HepG2 (cell line): ENCODE measurements around the gene EAF1. TPM values are rescaled to one million over a fixed set of nuclear protein-coding genes. Genes with fewer than 3 reads are reported as not detected.

ENCODE experiments used
- ATAC-seq: fragments of 200-7000 bp; cut with Tn5 transposase; 3 replicates; pipeline ENCODE4 v1.9.1; 2020; ENCODE audit warnings: mild to moderate bottlenecking, moderate library complexity
- BruUV-seq: library from RNA; stranded (reverse); fragments of 400-500 nt; replicated peaks from 2 replicates; lab custom pipeline; 2021; lab: Mats Ljungman, UMichigan
- CTCF ChIA-PET: fragments of 300-600 bp; formaldehyde crosslinking; extraction: SDS; loops from one replicate; lab custom pipeline; 2021; ENCODE audit warnings: low total read pairs, inconsistent platforms, low intra/inter-chr PET ratio; lab: Yijun Ruan, JAX
- POLR2A ChIA-PET: fragments of 350-600 bp; sonication (Branson Sonifier 250); formaldehyde crosslinking; loops from one replicate; lab custom pipeline; 2020; ENCODE audit warnings: antibody characterized with exemption, inconsistent platforms; lab: Yijun Ruan, JAX
- DNase-seq: peaks from one replicate; pipeline ENCODE4 v3.0.0-alpha.2; 2015; ENCODE audit warnings: low spot score
- FAIRE-seq: peaks from 3 replicates; lab custom pipeline; 2011; peaks lifted over from hg19 to GRCh38; lab: Jason Lieb, UNC
- H2AFZ ChIP-seq: one replicate; pipeline ENCODE4 v1.6.1; 2011; ENCODE audit warnings: low read length, inconsistent platforms
- H3K27ac ChIP-seq: fragments of 300-600 bp; 3 replicates; pipeline ENCODE4 v1.8.0; 2011; ENCODE audit warnings: mixed run types, mild to moderate bottlenecking, mixed read lengths, low read length, inconsistent platforms; ENCODE audit not compliant: insufficient read depth; ENCODE audit errors: extremely low read length
- H3K27me3 ChIP-seq, 2 experiments: fragments of 200-600 bp in 1 of 2; 2 replicates in 1 of 2; 3 replicates in 1 of 2; pipeline versions ENCODE4 v1.6.0 to v1.8.0; 2011; ENCODE audit warnings: low read length in 2 of 2, mild to moderate bottlenecking in 2 of 2, moderate library complexity in 2 of 2, inconsistent platforms in 1 of 2; ENCODE audit not compliant: insufficient read depth in 2 of 2, control insufficient read depth in 1 of 2
- H3K36me3 ChIP-seq, 2 experiments: fragments of 200-600 bp in 1 of 2; replicated peaks in 1 of 2; 2 replicates in 1 of 2; 3 replicates in 1 of 2; pipeline versions ENCODE4 v1.5.1 to v1.8.0; 2011; ENCODE audit warnings: low read length in 2 of 2, inconsistent platforms in 1 of 2; ENCODE audit not compliant: insufficient read depth in 2 of 2, control insufficient read depth in 1 of 2
- H3K4me1 ChIP-seq: 2 replicates; pipeline ENCODE4 v1.5.1; 2012; ENCODE audit warnings: low read length, inconsistent platforms; ENCODE audit not compliant: insufficient read depth
- H3K4me2 ChIP-seq: 2 replicates; pipeline ENCODE4 v1.6.0; 2011; ENCODE audit warnings: low read depth, low read length, inconsistent platforms
- H3K4me3 ChIP-seq, 3 experiments: fragments of 200-600 bp in 1 of 3; sonication (generic), shearing (Covaris generic) in 1 of 3; replicated peaks in 1 of 3; 2 replicates each; pipeline ENCODE4 v1.5.1; 2011 to 2016; ENCODE audit warnings: low read length in 3 of 3, inconsistent platforms in 2 of 3, low read depth in 2 of 3, mild to moderate bottlenecking in 2 of 3, control low read depth in 1 of 3, mixed read lengths in 1 of 3; ENCODE audit not compliant: insufficient read depth in 1 of 3
- H3K79me2 ChIP-seq: one replicate; pipeline ENCODE4 v1.6.1; 2011; ENCODE audit warnings: low read length, inconsistent platforms; ENCODE audit not compliant: insufficient read depth
- H3K9ac ChIP-seq: 2 replicates; pipeline ENCODE4 v1.6.0; 2011; ENCODE audit warnings: mild to moderate bottlenecking, low read depth, low read length, inconsistent platforms; ENCODE audit not compliant: insufficient read depth
- H3K9me3 ChIP-seq: 2 replicates; pipeline ENCODE4 v1.5.1; 2012; ENCODE audit warnings: mild to moderate bottlenecking, low read length
- H4K20me1 ChIP-seq: 2 replicates; pipeline ENCODE4 v1.6.0; 2011; ENCODE audit warnings: inconsistent platforms, mild to moderate bottlenecking, low read length, moderate library complexity; ENCODE audit not compliant: insufficient read depth
- AHR ChIP-seq: IDR thresholded peaks from 2 replicates; pipeline ENCODE4 v1.6.1; 2018; ENCODE audit warnings: missing genetic modification reagents, missing compliant biosample characterization
- ARHGAP35 ChIP-seq: sonication (generic); formaldehyde crosslinking; IDR thresholded peaks from 2 replicates; pipeline ENCODE4 v1.9.0; 2022; ENCODE audit warnings: mild to moderate bottlenecking, inconsistent platforms, moderate library complexity, missing genetic modification reagents, borderline replicate concordance
- ASH2L ChIP-seq: fragments of 300-600, 200-600 bp; sonication (generic); IDR thresholded peaks from 2 replicates; pipeline ENCODE4 v1.7.0; 2017; ENCODE audit warnings: low read depth, mild to moderate bottlenecking, moderate library complexity, mixed read lengths, low read length; ENCODE audit not compliant: insufficient read length
- ATF7 ChIP-seq, 2 experiments: fragments of 450-650 bp in 1 of 2; sonication (generic) in 1 of 2; formaldehyde crosslinking in 1 of 2; IDR thresholded peaks; 2 replicates each; pipeline versions ENCODE4 v1.4.0 to v1.6.1; 2016 to 2020; ENCODE audit warnings: antibody characterized with exemption in 1 of 2, mild to moderate bottlenecking in 1 of 2, missing genetic modification reagents in 1 of 2
- BHLHE40 ChIP-seq: IDR thresholded peaks from 2 replicates; pipeline ENCODE4 v1.6.1; 2011; ENCODE audit warnings: low read length, improper control_type of control experiment
- FOSL1 ChIP-seq: sonication (generic); formaldehyde crosslinking; IDR thresholded peaks from 2 replicates; pipeline ENCODE4 v1.9.0; 2021; ENCODE audit warnings: missing genetic modification reagents, borderline replicate concordance
- FUBP1 ChIP-seq: sonication (generic); formaldehyde crosslinking; IDR thresholded peaks from 2 replicates; pipeline ENCODE4 v1.5.1; 2020; ENCODE audit warnings: missing genetic modification reagents, mild to moderate bottlenecking, borderline replicate concordance
- MAZ ChIP-seq, 2 experiments: sonication (generic) in 1 of 2; formaldehyde crosslinking in 1 of 2; IDR thresholded peaks; 2 replicates each; pipeline versions ENCODE4 v1.5.0 to v1.6.1; 2012 to 2020; ENCODE audit warnings: low read depth in 2 of 2, mild to moderate bottlenecking in 2 of 2, borderline replicate concordance in 1 of 2, improper control_type of control experiment in 1 of 2, low read length in 1 of 2, missing genetic modification reagents in 1 of 2, moderate library complexity in 1 of 2
- MTA3 ChIP-seq: sonication (generic); formaldehyde crosslinking; IDR thresholded peaks from 2 replicates; pipeline ENCODE4 v1.4.0; 2020; ENCODE audit warnings: missing genetic modification reagents
- MXD4 ChIP-seq: IDR thresholded peaks from 2 replicates; pipeline ENCODE4 v1.6.1; 2016; ENCODE audit warnings: mild to moderate bottlenecking, missing biosample characterization, missing genetic modification reagents
- POLR2AphosphoS5 ChIP-seq: IDR thresholded peaks from 2 replicates; pipeline ENCODE4 v1.6.1; 2012; ENCODE audit warnings: low read depth, low read length
- SAFB2 ChIP-seq: sonication (generic); formaldehyde crosslinking; IDR thresholded peaks from 2 replicates; pipeline ENCODE4 v1.5.1; 2020; ENCODE audit warnings: missing genetic modification reagents, low read depth, mild to moderate bottlenecking, borderline replicate concordance
- SAP130 ChIP-seq: IDR thresholded peaks from 2 replicates; pipeline ENCODE4 v1.6.1; 2016; ENCODE audit warnings: low read depth
- SKI ChIP-seq: fragments of 450-650 bp; IDR thresholded peaks from one replicate; pipeline ENCODE4 v1.6.1; 2018; ENCODE audit warnings: mild to moderate bottlenecking; ENCODE audit not compliant: partially characterized antibody
- STAT5B ChIP-seq: sonication (generic); formaldehyde crosslinking; IDR thresholded peaks from 2 replicates; pipeline ENCODE4 v1.4.0; 2020; ENCODE audit warnings: missing genetic modification reagents
- TBP ChIP-seq: sonication (generic); formaldehyde crosslinking; IDR thresholded peaks from 2 replicates; pipeline ENCODE4 v1.5.0; 2020; ENCODE audit warnings: missing genetic modification reagents
- ZNF354B ChIP-seq: sonication (generic); formaldehyde crosslinking; IDR thresholded peaks from 2 replicates; pipeline ENCODE4 v1.8.0; 2022; ENCODE audit warnings: mild to moderate bottlenecking, missing genetic modification reagents
- ZNF713 ChIP-seq: sonication (generic); formaldehyde crosslinking; IDR thresholded peaks from 2 replicates; pipeline ENCODE4 v1.4.0; 2020; ENCODE audit warnings: mild to moderate bottlenecking, missing genetic modification reagents
- WGBS: methylation state at CpG from one replicate; pipeline ENCODE4 v1.1.6; 2017; ENCODE audit warnings: low lambda C conversion rate; 5-methylcytosine and 5-hydroxymethylcytosine counted together
- in situ Hi-C: cut with HindIII; loops from 2 replicates; pipeline ENCODE4 v1.10.0; 2017; ENCODE audit warnings: low pct_unique_long_range_greater_than_20kb; ENCODE audit not compliant: extremely low pct_ligation_motif_present
- intact Hi-C: fragments of 100-400 bp; cut with micrococcal nuclease; formaldehyde crosslinking; loops from one replicate; pipeline ENCODE4 v1.10.0; 2022; ENCODE audit not compliant: unreplicated experiment
- polyA plus RNA-seq, 8 experiments: library from polyadenylated mRNA; depleted of rRNA in 3 of 8; stranded (reverse) in 7 of 8; unstranded in 1 of 8; fragments of >200 nt; fragmentation: Illumina TruSeq in 4 of 8; extraction: Trizol in 4 of 8; gene quantifications; 2 replicates each; pipeline versions ENCODE4 v1.2.1 to v1.2.3, GENCODE V29; 2011 to 2016; ENCODE audit warnings: low read depth in 4 of 8, missing spikeins in 1 of 8, mixed read lengths in 1 of 8; ENCODE audit not compliant: insufficient read depth in 1 of 8
- total RNA-seq, 5 experiments: library from RNA; depleted of rRNA; stranded (reverse); fragments of >200 nt; fragmentation: Illumina TruSeq; extraction: Trizol; gene quantifications; 2 replicates each; pipeline ENCODE4 v1.2.3, GENCODE V29; 2016; ENCODE audit warnings: low read depth in 1 of 5
- TF ChIP-seq, protein P1 (sequence below): sonication (generic); formaldehyde crosslinking; IDR thresholded peaks from 2 replicates; pipeline ENCODE4 v1.8.0; 2023; ENCODE audit warnings: mild to moderate bottlenecking, missing genetic modification reagents
- TF ChIP-seq, protein P2 (sequence below): sonication (generic); formaldehyde crosslinking; IDR thresholded peaks from 2 replicates; pipeline ENCODE4 v1.5.1; 2020; ENCODE audit warnings: mild to moderate bottlenecking, missing genetic modification reagents

The EAF1 gene
- total and polyA plus RNA-seq, 2 of the 13 experiments (the other 11 are each of a cell fraction or from before 2014, with no cell fraction given) = 8.1 to 30.0 TPM

DNA sequence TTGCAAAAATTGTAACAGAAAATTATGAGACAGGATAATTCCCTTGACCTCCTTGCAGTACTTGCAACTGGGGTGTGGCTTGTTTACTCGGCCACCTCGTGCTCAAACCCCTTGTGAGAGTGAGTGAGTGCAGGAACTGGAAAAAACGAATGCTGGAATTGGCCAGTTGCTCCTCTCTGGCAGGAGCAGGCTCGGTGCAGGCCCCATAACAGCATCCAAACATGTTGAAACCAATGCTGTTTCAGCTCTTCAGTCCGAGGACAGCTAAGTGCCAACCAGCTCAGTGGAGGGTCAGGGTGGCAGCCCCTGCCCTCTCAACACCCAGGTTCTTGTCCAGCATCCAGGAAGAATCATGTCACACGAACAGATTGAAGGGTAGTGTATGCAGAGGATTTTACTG, 36.9 kb upstream of the EAF1 start:
- FAIRE-seq = no peak
- ChIA-PET POLR2A (no interaction called here), CTCF (no interaction called here)
- Histone ChIP-seq H3K4me2 (no peak overlapping the region), H3K79me2 (no peaks in the 10 kb centered on the region), H3K36me3 (no peaks in the 10 kb centered on the region), H3K27ac (no peak overlapping the region), H3K4me1 (0 out of 2 replicates have a peak, but pooled peaks cover 5% of the 10 kb centered on the region), H3K9me3 (no peaks in the 10 kb centered on the region; the same call in 1 of the 2 replicates), H2AFZ (no peak overlapping the region), H3K9ac (no peak overlapping the region), H3K4me3 (no peak overlapping the region), H4K20me1 (no peaks in the 10 kb centered on the region), H3K27me3 (no peaks in the 10 kb centered on the region)
- DNase-seq = no peak
- BruUV-seq = no TSS peak
- intact Hi-C loops = no loop called here
- TF ChIP-seq AHR (CRISPR knock-in tag) (no peak), SAP130 (CRISPR knock-in tag) (no peak), ARHGAP35 (CRISPR knock-in tag) (no peak), TBP (no peak), FUBP1 (no peak), ASH2L (no peak), MXD4 (no peak), ZNF713 (CRISPR knock-in tag) (no peak), SAFB2 (CRISPR knock-in tag) (no peak), POLR2AphosphoS5 (no peak), MTA3 (no peak), ATF7 (IDR thresholded peaks at IDR 0.05) (no peak), ATF7 (CRISPR knock-in tag; IDR thresholded peaks at IDR 0.05) (no peak), ZNF354B (CRISPR knock-in tag) (no peak), MAZ (IDR thresholded peaks at IDR 0.05; ENCODE audit: borderline replicate concordance, low read depth, low read length) (no peak), MAZ (CRISPR knock-in tag; IDR thresholded peaks at IDR 0.05; ENCODE audit: low read depth) (no peak), SKI (no peak), FOSL1 (CRISPR knock-in tag) (no peak), BHLHE40 (no peak), STAT5B (CRISPR knock-in tag) (no peak)
- TF ChIP-seq, protein P1, sequence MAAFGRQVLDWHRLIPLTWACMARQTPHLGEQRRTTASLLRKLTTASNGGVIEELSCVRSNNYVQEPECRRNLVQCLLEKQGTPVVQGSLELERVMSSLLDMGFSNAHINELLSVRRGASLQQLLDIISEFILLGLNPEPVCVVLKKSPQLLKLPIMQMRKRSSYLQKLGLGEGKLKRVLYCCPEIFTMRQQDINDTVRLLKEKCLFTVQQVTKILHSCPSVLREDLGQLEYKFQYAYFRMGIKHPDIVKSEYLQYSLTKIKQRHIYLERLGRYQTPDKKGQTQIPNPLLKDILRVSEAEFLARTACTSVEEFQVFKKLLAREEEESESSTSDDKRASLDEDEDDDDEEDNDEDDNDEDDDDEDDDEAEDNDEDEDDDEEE (CRISPR knock-in tag) = no peak
- TF ChIP-seq, protein P2, sequence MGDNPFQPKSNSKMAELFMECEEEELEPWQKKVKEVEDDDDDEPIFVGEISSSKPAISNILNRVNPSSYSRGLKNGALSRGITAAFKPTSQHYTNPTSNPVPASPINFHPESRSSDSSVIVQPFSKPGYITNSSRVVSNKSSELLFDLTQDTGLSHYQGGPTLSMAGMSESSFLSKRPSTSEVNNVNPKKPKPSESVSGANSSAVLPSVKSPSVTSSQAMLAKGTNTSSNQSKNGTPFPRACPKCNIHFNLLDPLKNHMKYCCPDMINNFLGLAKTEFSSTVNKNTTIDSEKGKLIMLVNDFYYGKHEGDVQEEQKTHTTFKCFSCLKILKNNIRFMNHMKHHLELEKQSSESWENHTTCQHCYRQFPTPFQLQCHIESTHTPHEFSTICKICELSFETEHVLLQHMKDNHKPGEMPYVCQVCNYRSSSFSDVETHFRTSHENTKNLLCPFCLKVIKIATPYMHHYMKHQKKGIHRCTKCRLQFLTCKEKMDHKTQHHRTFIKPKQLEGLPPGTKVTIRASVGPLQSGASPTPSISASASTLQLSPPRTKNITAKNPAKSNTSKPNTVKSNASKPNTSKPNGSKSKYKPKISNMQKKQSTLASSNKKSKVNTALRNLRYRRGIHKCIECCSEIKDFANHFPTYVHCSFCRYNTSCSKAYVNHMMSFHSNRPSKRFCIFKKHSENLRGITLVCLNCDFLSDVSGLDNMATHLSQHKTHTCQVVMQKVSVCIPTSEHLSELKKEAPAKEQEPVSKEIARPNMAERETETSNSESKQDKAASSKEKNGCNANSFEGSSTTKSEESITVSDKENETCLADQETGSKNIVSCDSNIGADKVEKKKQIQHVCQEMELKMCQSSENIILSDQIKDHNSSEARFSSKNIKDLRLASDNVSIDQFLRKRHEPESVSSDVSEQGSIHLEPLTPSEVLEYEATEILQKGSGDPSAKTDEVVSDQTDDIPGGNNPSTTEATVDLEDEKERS (CRISPR knock-in tag) = no peak
- in situ Hi-C loops = no loop called here
- ATAC-seq = no peak
- WGBS = 24% methylated on average over 6 of the region's 6 CpGs
